Thyroid gland (tissue), 4 donors: ENCODE data around the gene ZFP42. TPM values are rescaled to one million over a fixed set of nuclear protein-coding genes. Genes with fewer than 3 reads are reported as not detected.

Source experiments
- DNase-seq, 2 donors: peaks; one replicate each; pipeline ENCODE4 v3.0.0-alpha.2; 2019
- H3K27ac ChIP-seq, 3 donors: fragments of 200-600 bp; sonication (generic); 1 replicate in 2 of 3; 2 replicates in 1 of 3; pipeline ENCODE4 v1.5.1; 2016 to 2019; ENCODE audit warnings: mild to moderate bottlenecking in 1 of 3, moderate library complexity in 1 of 3
- H3K27me3 ChIP-seq: fragments of 200-600 bp; sonication (generic); one replicate; pipeline ENCODE4 v1.5.1; 2019
- H3K36me3 ChIP-seq, 2 donors: fragments of 200-600 bp; sonication (generic); one replicate each; pipeline ENCODE4 v1.5.1; 2016 to 2019
- H3K4me1 ChIP-seq, 2 donors: fragments of 200-600 bp; sonication (generic); one replicate each; pipeline ENCODE4 v1.5.1; 2017 to 2019
- H3K4me3 ChIP-seq, 3 donors: fragments of 200-600 bp; sonication (generic); replicated peaks in 1 of 3; 1 replicate in 2 of 3; 2 replicates in 1 of 3; pipeline ENCODE4 v1.5.1; 2016; ENCODE audit warnings: mild to moderate bottlenecking in 1 of 3
- H3K9me3 ChIP-seq: fragments of 200-600 bp; sonication (generic); one replicate; pipeline ENCODE4 v1.5.1; 2017
- POLR2A ChIP-seq, 2 donors: fragments of 450-650 bp; IDR thresholded peaks; one replicate each; pipeline ENCODE4 v1.6.1; 2017; ENCODE audit warnings: antibody characterized with exemption in 2 of 2, mild to moderate bottlenecking in 2 of 2, moderate library complexity in 1 of 2
- WGBS, 2 donors: methylation state at CpG; one replicate each; pipeline ENCODE4 v1.1.5; 2017; 5-methylcytosine and 5-hydroxymethylcytosine counted together
- intact Hi-C: fragments of 100-400 bp; cut with DNase I; formaldehyde crosslinking; loops from one replicate; pipeline ENCODE4 v1.15.1; 2023
- total RNA-seq, 4 donors: library from RNA; depleted of rRNA; stranded (reverse); fragments of >200 nt; gene quantifications; one replicate each; pipeline ENCODE4 v1.2.3, GENCODE V29; 2016
- TF ChIP-seq, protein P1 (sequence below), 6 experiments: fragments of 200-600 bp in 3 of 6; fragments of 450-650 bp in 3 of 6; sonication (generic) in 3 of 6; IDR thresholded peaks; one replicate each; pipeline ENCODE4 v1.5.1; 2016 to 2019; ENCODE audit warnings: antibody characterized with exemption in 6 of 6, mild to moderate bottlenecking in 2 of 6, inconsistent platforms in 1 of 6, moderate library complexity in 1 of 6

ZFP42 gene
- total RNA-seq, 4 donors from 2014 or later, result not detected

DNA sequence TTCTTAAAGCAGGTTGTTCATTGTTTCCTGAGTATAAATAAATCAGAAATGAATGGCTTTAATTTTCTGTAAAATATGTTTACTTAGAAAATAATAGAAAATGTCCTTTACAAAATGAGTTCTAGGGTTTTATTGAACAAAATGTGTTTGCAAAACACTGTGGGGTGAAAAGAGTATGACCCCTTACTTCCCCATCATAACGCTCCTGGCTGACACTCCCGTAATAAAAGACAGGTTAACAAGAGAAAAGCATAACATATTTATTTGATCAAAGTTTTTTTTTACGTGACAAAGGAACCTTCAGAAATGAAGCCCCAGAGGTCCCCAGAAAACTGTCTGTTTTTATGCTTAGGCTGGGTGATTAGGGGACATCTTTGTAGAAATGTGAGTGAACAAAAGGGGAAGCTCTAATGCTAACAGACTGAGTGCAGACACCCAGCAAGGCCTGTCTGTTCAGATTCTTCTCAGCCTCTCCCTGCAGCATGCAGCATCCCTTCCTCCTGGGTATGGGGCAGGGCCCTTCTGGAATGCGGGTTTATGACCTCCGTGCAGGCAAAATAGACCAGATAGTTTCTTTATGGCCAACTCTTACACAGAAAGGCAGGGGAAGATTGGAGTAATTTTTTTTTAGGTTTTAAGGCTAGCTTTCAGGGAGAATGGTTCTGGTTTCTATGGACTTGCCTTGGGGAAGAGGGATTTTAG is 26.1 kb downstream of the ZFP42 start:
- H3K4me1 ChIP-seq, result no peaks in the 10 kb centered on the region
- no peaks in the 10 kb centered on the region for H3K27me3 ChIP-seq
- no peak for TF ChIP-seq POLR2A (IDR thresholded peaks at IDR 0.05)
- TF ChIP-seq, protein P1, sequence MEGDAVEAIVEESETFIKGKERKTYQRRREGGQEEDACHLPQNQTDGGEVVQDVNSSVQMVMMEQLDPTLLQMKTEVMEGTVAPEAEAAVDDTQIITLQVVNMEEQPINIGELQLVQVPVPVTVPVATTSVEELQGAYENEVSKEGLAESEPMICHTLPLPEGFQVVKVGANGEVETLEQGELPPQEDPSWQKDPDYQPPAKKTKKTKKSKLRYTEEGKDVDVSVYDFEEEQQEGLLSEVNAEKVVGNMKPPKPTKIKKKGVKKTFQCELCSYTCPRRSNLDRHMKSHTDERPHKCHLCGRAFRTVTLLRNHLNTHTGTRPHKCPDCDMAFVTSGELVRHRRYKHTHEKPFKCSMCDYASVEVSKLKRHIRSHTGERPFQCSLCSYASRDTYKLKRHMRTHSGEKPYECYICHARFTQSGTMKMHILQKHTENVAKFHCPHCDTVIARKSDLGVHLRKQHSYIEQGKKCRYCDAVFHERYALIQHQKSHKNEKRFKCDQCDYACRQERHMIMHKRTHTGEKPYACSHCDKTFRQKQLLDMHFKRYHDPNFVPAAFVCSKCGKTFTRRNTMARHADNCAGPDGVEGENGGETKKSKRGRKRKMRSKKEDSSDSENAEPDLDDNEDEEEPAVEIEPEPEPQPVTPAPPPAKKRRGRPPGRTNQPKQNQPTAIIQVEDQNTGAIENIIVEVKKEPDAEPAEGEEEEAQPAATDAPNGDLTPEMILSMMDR (IDR thresholded peaks at IDR 0.05), result no peak
- DNase-seq, result no peak
- no peak overlapping the region for H3K4me3 ChIP-seq
- H3K27ac ChIP-seq, result no peak overlapping the region
- no peaks in the 10 kb centered on the region for H3K9me3 ChIP-seq
- intact Hi-C loops, result no loop called here
- WGBS, 2 donors, result 61 to 62% methylated on average over 5 of the region's 5 CpGs
- no peaks in the 10 kb centered on the region for H3K36me3 ChIP-seq

DNA sequence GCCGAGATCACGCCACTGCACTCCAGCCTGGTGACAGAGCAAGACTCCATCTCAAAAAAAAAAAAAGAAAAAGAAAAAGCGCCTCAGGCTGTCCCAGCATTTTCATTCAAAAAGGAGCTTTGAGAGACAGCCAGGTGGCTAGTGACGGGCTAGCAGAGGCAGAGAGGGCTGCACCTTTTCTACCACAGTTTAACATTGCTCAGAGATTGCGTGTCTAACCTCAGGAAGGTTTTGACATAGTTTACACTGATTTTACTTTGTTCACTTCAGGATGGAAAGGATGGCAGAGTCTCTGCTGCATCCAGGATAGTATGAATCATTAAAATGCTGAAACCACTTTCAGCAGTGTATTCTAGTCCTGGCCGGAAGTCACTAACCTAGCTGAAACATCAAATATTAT is 28.1 kb downstream of the ZFP42 start:
- WGBS, 2 donors, result 87 to 92% methylated on average over 6 of the region's 6 CpGs
- Histone ChIP-seq H3K27ac (no peak overlapping the region), H3K9me3 (no peaks in the 10 kb centered on the region), H3K4me3 (no peak overlapping the region), H3K4me1 (no peaks in the 10 kb centered on the region), H3K27me3 (no peaks in the 10 kb centered on the region), H3K36me3 (no peaks in the 10 kb centered on the region)
- no peak for DNase-seq
- intact Hi-C loops, result no loop called here
- TF ChIP-seq POLR2A (IDR thresholded peaks at IDR 0.05), result no peak
- TF ChIP-seq, protein P1 (IDR thresholded peaks at IDR 0.05), result no peak

DNA sequence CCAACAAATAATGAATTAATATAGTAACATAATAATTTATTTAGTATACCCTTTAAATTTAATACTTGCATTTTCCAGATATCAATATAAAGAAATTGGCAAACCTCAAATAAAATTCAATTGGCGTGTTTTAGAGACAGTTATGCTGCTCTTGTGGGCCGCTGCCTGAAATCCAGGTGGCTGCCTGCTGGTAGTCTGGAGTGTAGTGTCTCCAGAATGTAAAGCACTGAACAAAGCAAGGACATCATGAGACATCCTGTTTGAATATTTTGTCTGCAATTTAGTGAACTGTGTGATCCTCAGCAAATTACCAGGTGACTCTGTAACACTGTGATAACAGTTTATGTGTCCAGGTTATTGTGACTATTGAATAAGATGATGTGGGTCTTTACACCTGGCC is 29.9 kb downstream of the ZFP42 start:
- no peaks in the 10 kb centered on the region for H3K4me1 ChIP-seq
- H3K9me3 ChIP-seq, result no peaks in the 10 kb centered on the region
- H3K27ac ChIP-seq, result no peak overlapping the region
- no peak overlapping the region for H3K4me3 ChIP-seq
- WGBS, 2 donors, result 92 to 98% methylated on average over 2 of the region's 2 CpGs
- H3K36me3 ChIP-seq, result no peaks in the 10 kb centered on the region
- intact Hi-C loops, result no loop called here
- TF ChIP-seq POLR2A (IDR thresholded peaks at IDR 0.05), result no peak
- TF ChIP-seq, protein P1 (IDR thresholded peaks at IDR 0.05), result no peak
- DNase-seq, result no peak
- no peaks in the 10 kb centered on the region for H3K27me3 ChIP-seq

DNA sequence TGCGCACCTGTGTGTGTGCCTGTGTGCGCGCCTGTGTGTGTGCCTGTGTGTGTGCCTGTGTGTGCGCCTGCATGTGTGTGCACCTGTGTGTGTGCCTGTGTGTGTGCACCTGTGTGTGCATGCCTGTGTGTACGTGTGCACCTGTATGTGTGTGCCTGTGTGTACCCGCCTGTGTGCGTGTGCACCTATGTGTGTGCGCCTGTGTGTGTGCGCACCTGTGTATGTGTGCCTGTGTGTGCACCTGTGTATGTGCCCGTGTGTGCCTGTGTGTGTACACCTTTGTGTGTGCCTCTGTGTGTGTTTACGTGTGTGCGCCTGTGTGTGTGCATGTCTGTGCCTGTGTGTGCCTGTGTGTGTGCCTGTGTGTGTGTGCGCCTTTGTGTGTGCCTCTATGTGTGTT is 33.5 kb downstream of the ZFP42 start:
- DNase-seq, result no peak
- no peak for TF ChIP-seq POLR2A (IDR thresholded peaks at IDR 0.05)
- TF ChIP-seq, protein P1 (IDR thresholded peaks at IDR 0.05), result no peak
- WGBS, 2 donors, result 92 to 97% methylated on average over 6 to 10 of the region's 13 CpGs
- Histone ChIP-seq H3K9me3 (no peaks in the 10 kb centered on the region), H3K27me3 (no peaks in the 10 kb centered on the region), H3K36me3 (no peaks in the 10 kb centered on the region), H3K4me1 (no peaks in the 10 kb centered on the region), H3K4me3 (no peak overlapping the region), H3K27ac (no peak overlapping the region)
- intact Hi-C loops, result no loop called here

DNA sequence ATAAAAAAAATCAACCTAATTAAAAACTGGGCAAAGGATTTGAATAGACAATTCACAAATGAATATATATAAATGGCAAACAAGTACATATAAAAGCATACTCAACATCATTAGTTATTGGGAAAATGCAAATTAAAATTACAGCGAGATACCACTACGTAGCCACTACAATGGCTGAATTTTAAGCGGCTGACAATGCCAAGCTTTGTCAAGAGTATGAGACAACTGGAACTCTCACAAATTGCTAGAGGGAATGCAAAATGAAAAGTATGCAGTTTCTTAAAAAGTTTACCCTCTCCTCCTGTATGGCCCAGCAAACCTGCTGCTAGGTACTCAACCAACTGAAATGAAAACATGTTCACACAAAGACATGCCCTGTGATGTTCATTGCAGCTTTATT is 34.8 kb downstream of the ZFP42 start:
- no peak overlapping the region for H3K27ac ChIP-seq
- no peaks in the 10 kb centered on the region for H3K4me1 ChIP-seq
- no peak for DNase-seq
- intact Hi-C loops, result no loop called here
- no peaks in the 10 kb centered on the region for H3K27me3 ChIP-seq
- WGBS, 2 donors, result 94% methylated on average over 3 of the region's 3 CpGs
- H3K9me3 ChIP-seq, result no peaks in the 10 kb centered on the region
- no peak overlapping the region for H3K4me3 ChIP-seq
- no peaks in the 10 kb centered on the region for H3K36me3 ChIP-seq
- TF ChIP-seq, protein P1 (IDR thresholded peaks at IDR 0.05), result no peak
- TF ChIP-seq POLR2A (IDR thresholded peaks at IDR 0.05), result no peak
